ENCODE measurements around the gene BMPR2.

The BMPR2 gene

DNA sequence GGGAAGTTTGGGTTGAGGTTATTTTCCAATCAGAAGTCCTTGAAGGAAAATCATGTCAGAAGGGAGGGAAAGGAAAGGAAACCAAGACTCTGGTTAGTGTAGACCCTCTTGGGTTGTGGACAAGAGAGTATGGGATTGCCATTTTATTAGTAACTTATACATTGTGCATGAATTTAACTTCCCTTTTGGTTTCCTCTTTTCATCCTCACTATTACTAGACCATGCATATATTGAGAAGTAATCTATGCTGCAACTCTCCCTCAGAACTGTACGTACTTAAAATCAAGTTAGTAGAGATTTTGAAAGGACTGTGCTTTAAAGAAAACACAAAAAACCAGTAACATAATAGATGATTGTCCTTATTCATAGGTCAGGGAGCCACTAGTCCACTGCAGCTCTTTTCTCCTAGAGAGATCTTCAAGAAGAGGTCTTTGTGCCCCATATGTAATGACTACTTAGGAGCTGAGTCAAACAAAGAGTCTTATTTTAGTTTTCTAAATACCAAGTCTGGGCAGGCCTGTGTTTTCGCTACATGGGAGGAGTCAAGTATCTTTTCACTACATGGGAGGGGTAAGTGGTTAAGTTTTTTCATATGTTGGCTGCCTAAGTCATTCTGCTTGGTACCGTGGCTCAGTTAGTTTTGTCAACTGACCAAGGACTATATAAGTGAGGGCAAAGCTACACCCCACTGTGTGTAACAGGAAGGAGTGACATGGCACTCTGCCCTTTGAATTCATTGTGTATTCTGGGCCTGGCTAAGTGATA, 233.4 kb downstream of the BMPR2 start:
- no peak for DNase-seq

DNA sequence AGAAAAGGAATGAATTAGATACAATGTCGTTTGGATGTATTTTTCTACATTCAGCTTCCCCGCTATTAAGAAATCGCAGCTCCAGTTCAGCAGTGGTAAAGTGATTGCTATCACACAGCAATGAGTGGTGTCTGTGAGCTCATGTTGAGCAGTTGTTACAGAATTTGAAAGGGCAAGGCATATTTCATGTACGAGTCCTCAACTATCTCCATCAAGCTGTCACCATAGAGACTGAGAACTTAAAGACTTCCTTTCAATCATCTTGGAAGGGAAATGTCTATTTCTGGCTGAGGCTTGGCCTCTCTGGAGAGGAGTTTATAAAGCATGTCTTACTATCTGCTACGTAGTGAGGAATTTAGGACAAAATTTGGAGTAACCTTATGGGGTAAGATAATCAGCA, 234.3 kb downstream of the BMPR2 start:
- peak; percentile 19 for DNase-seq

DNA sequence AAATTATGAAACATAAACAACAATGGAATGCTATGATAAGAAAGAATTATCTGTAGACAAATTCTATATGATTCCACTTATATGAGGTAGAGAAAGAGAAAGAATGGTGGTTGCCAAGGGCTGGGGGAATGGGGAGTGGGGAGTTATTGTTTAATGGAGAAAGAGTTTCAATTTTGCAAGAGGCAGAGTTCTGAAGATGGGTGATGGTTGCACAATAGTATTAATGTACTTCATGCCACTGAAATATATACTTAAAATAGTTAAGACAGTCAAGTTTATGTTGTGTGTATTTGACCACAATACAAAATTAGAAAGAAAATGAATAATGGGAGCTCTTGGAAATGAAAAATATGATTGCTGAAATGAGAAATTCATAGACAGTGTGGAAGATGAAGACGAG, 236.0 kb downstream of the BMPR2 start:
- DNase-seq: no peak

DNA sequence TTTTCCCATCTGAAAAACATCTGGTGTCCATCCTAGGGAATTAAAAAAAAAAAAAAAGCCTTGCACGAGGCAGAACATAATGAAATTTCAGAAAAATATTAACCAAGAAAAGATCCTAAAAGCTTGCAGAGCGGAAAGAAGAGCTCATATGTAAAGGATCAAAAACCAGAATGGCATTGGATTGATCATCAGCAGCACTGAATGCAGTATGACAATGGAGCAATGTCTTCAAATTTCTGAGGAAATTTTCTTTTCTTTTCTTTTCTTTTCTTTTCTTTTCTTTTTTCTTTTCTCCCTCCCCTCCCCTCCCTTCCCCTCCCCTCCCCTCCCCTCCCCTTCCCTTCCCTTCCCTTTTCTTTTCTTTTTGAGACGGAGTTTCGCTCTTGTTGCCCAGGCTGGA, 237.4 kb downstream of the BMPR2 start:
- DNase-seq: no peak
